Activated CD4-positive, CD25-positive, alpha-beta regulatory T cell treated with anti-CD3 and anti-CD28 coated beads, Interleukin-2, amount 50 U/mL, for 72 hours (primary cell): ENCODE measurements around the gene CMPK1.
A peak's percentile ranks its signal among the peaks of the same experiment; 100 is the strongest.
"Not testable (repeated sequence)": the region's sequence is repeated elsewhere in the genome, so short reads cannot be mapped to it uniquely, and the experiment has no call there.

Experiments used
- DNase-seq: peaks from one replicate; pipeline ENCODE4 v3.0.0; 2021

Gene CMPK1

GRCh38 chr1:47338249-47339077 lies 4.9 kb downstream of the CMPK1 start:
- no peak for DNase-seq

- DNase-seq, result no peak
Measured at GRCh38 chr1:47340227-47340626, 6.6 kb downstream of the CMPK1 start.

GRCh38 chr1:47346979-47347378 lies 13.4 kb downstream of the CMPK1 start:
- DNase-seq, result not testable (repeated sequence)

- no peak for DNase-seq
Measured at GRCh38 chr1:47347735-47348134, 14.1 kb downstream of the CMPK1 start.

GRCh38 chr1:47348246-47348645 lies 14.7 kb downstream of the CMPK1 start:
- no peak for DNase-seq

- no peak for DNase-seq
Measured at GRCh38 chr1:47351305-47351704, 17.7 kb downstream of the CMPK1 start.

GRCh38 chr1:47361380-47361779 lies 27.8 kb downstream of the CMPK1 start:
- DNase-seq, result no peak

GRCh38 chr1:47362828-47363227 lies 29.2 kb downstream of the CMPK1 start:
- no peak for DNase-seq

GRCh38 chr1:47367651-47368050 lies 34.1 kb downstream of the CMPK1 start:
- DNase-seq, result no peak

- no peak for DNase-seq
Measured at GRCh38 chr1:47371016-47371517, 37.5 kb downstream of the CMPK1 start.

GRCh38 chr1:47374501-47374900 lies 40.9 kb downstream of the CMPK1 start:
- DNase-seq, result no peak

GRCh38 chr1:47378147-47378546 lies 44.6 kb downstream of the CMPK1 start:
- DNase-seq, result no peak

- no peak for DNase-seq
Measured at GRCh38 chr1:47380699-47381098, 47.1 kb downstream of the CMPK1 start.

GRCh38 chr1:47382399-47382983 lies 48.9 kb downstream of the CMPK1 start:
- DNase-seq, result no peak

- no peak for DNase-seq
Measured at GRCh38 chr1:47384083-47384482, 50.5 kb downstream of the CMPK1 start.

- no peak for DNase-seq
Measured at GRCh38 chr1:47385020-47385419, 51.4 kb downstream of the CMPK1 start.

- DNase-seq, result no peak
Measured at GRCh38 chr1:47386268-47386667, 52.7 kb downstream of the CMPK1 start.

- no peak for DNase-seq
Measured at GRCh38 chr1:47388030-47388890, 54.7 kb downstream of the CMPK1 start.

- DNase-seq, result peak; percentile 52
Measured at GRCh38 chr1:47388891-47389238, 55.3 kb downstream of the CMPK1 start.

- no peak for DNase-seq
Measured at GRCh38 chr1:47389731-47390130, 56.1 kb downstream of the CMPK1 start.

- DNase-seq, result no peak
Measured at GRCh38 chr1:47390843-47391242, 57.3 kb downstream of the CMPK1 start.

- DNase-seq, result no peak
Measured at GRCh38 chr1:47393141-47393540, 59.6 kb downstream of the CMPK1 start.

- DNase-seq, result no peak
Measured at GRCh38 chr1:47395433-47395832, 61.8 kb downstream of the CMPK1 start.
